OCI-M2 (cell line): ENCODE measurements around the gene NID1.

Experiments
- DNase-seq: peaks from one replicate; lab custom pipeline; 2025; ENCODE audit not compliant: unreplicated experiment; lab: John Stamatoyannopoulos, UW

Gene NID1

GRCh38 chr1:236067854-236068454 lies 3.1 kb upstream of the NID1 start:
- no peak for DNase-seq

GRCh38 chr1:236066828-236067386 lies 2.0 kb upstream of the NID1 start:
- DNase-seq = no peak

GRCh38 chr1:236066054-236066453 lies 1.2 kb upstream of the NID1 start:
- no peak for DNase-seq

- no peak for DNase-seq
Observed at GRCh38 chr1:236065509-236066005, 667 bp upstream of the NID1 start.

- no peak for DNase-seq
Observed at GRCh38 chr1:236063919-236064673, 794 bp downstream of the NID1 start.

- no peak for DNase-seq
Observed at GRCh38 chr1:236063551-236063918, 1.4 kb downstream of the NID1 start.

- DNase-seq = no peak
Observed at GRCh38 chr1:236060286-236060685, 4.6 kb downstream of the NID1 start.

GRCh38 chr1:236059011-236059410 lies 5.9 kb downstream of the NID1 start:
- DNase-seq = no peak

GRCh38 chr1:236058141-236058934 lies 6.6 kb downstream of the NID1 start:
- DNase-seq = no peak

GRCh38 chr1:236057546-236057945 lies 7.3 kb downstream of the NID1 start:
- DNase-seq = no peak

- DNase-seq = no peak
Observed at GRCh38 chr1:236052232-236052993, 12.5 kb downstream of the NID1 start.

- DNase-seq = no peak
Observed at GRCh38 chr1:236051242-236051791, 13.6 kb downstream of the NID1 start.

- DNase-seq = no peak
Observed at GRCh38 chr1:236045771-236046170, 19.1 kb downstream of the NID1 start.

- no peak for DNase-seq
Observed at GRCh38 chr1:236044341-236044740, 20.5 kb downstream of the NID1 start.

GRCh38 chr1:236041631-236042618 lies 23.0 kb downstream of the NID1 start:
- no peak for DNase-seq

- DNase-seq = no peak
Observed at GRCh38 chr1:236039740-236040685, 24.9 kb downstream of the NID1 start.

- no peak for DNase-seq
Observed at GRCh38 chr1:236038034-236038433, 26.9 kb downstream of the NID1 start.

GRCh38 chr1:236035681-236036101 lies 29.2 kb downstream of the NID1 start:
- no peak for DNase-seq
